Neural cell (in vitro differentiated cells): ENCODE data around the gene SHISAL2B. TPM values are rescaled to one million over a fixed set of nuclear protein-coding genes. Genes with fewer than 3 reads are reported as not detected.

Source experiments
- H2AFZ ChIP-seq: fragments of 200-600, 300-800 bp; sonication (generic), shearing (Covaris generic); 2 replicates; pipeline ENCODE4 v1.6.0; 2014; ENCODE audit warnings: low read depth, mild to moderate bottlenecking, antibody characterized with exemption, low read length, moderate library complexity
- H3F3A ChIP-seq: fragments of 200-600 bp; shearing (Covaris generic); 2 replicates; pipeline ENCODE4 v1.6.1; 2016; ENCODE audit warnings: mild to moderate bottlenecking, moderate library complexity, mixed read lengths, antibody characterized with exemption, low read length; ENCODE audit not compliant: insufficient read depth, poor library complexity, severe bottlenecking
- H3K27ac ChIP-seq: fragments of 200-600, 300-800 bp; sonication (generic), shearing (Covaris generic); 2 replicates; pipeline ENCODE4 v1.5.1; 2014; ENCODE audit warnings: mild to moderate bottlenecking, low read length, moderate library complexity
- H3K27me3 ChIP-seq: fragments of 300-800, 200-600 bp; sonication (generic), shearing (Covaris generic); 2 replicates; pipeline ENCODE4 v1.6.0; 2014; ENCODE audit warnings: mild to moderate bottlenecking, low read depth, low read length, moderate library complexity; ENCODE audit not compliant: insufficient read depth
- H3K36me3 ChIP-seq: fragments of 300-800, 200-600 bp; sonication (generic), shearing (Covaris generic); 2 replicates; pipeline ENCODE4 v1.5.1; 2014; ENCODE audit warnings: mild to moderate bottlenecking, antibody characterized with exemption, low read length, moderate library complexity; ENCODE audit not compliant: insufficient read depth
- H3K4me2 ChIP-seq: fragments of 300-800, 200-600 bp; sonication (generic), shearing (Covaris generic); 2 replicates; pipeline ENCODE4 v1.6.0; 2014; ENCODE audit warnings: mild to moderate bottlenecking, low read length
- H3K4me3 ChIP-seq: fragments of 300-800, 200-600 bp; sonication (generic), shearing (Covaris generic); 2 replicates; pipeline ENCODE4 v1.5.1; 2014; ENCODE audit warnings: mild to moderate bottlenecking, low read length, moderate library complexity
- H3K79me2 ChIP-seq: fragments of 200-600 bp; shearing (Covaris generic); replicated peaks from 2 replicates; pipeline ENCODE4 v1.6.0; 2014; ENCODE audit warnings: mild to moderate bottlenecking, low read length, moderate library complexity; ENCODE audit not compliant: insufficient read depth
- H3K9ac ChIP-seq: fragments of 300-800, 200-600 bp; sonication (generic), shearing (Covaris generic); 2 replicates; pipeline ENCODE4 v1.6.1; 2016; ENCODE audit warnings: mild to moderate bottlenecking, low read length, mixed read lengths
- H3K9me2 ChIP-seq: fragments of 200-600 bp; shearing (Covaris generic); 2 replicates; pipeline ENCODE4 v1.6.1; 2016; ENCODE audit warnings: mild to moderate bottlenecking, low read length, mixed read lengths; ENCODE audit not compliant: insufficient read depth
- H3K9me3 ChIP-seq: fragments of 200-600, 300-800 bp; sonication (generic), shearing (Covaris generic); 2 replicates; pipeline ENCODE4 v1.6.1; 2016; ENCODE audit warnings: mild to moderate bottlenecking, mixed run types, low read length, moderate library complexity, mixed read lengths
- H4K20me1 ChIP-seq: fragments of 200-600 bp; shearing (Covaris generic); 2 replicates; pipeline ENCODE4 v1.6.1; 2016; ENCODE audit warnings: mild to moderate bottlenecking, mixed run types; ENCODE audit not compliant: insufficient read depth
- EP300 ChIP-seq: fragments of 450-650 bp; conservative IDR thresholded peaks from 2 replicates; pipeline ENCODE4 v1.6.1; 2014; ENCODE audit warnings: antibody characterized with exemption, mild to moderate bottlenecking, moderate library complexity; ENCODE audit not compliant: poor library complexity, severe bottlenecking
- EZH2 ChIP-seq: fragments of 200-600, 300-800 bp; shearing (Covaris generic), sonication (generic); IDR thresholded peaks from 2 replicates; pipeline ENCODE4 v1.6.1; 2014; ENCODE audit warnings: antibody characterized with exemption, low read length, borderline replicate concordance, mild to moderate bottlenecking; ENCODE audit not compliant: insufficient read depth, poor library complexity, severe bottlenecking
- MXI1 ChIP-seq: fragments of 450-650 bp; conservative IDR thresholded peaks from 2 replicates; pipeline ENCODE4 v1.6.1; 2014; ENCODE audit warnings: antibody characterized with exemption, mild to moderate bottlenecking; ENCODE audit not compliant: poor library complexity, severe bottlenecking
- POLR2AphosphoS5 ChIP-seq: IDR thresholded peaks from 2 replicates; pipeline ENCODE4 v1.6.1; 2012
- RAD21 ChIP-seq: fragments of 450-650 bp; conservative IDR thresholded peaks from 2 replicates; pipeline ENCODE4 v1.6.1; 2014; ENCODE audit warnings: antibody characterized with exemption, mild to moderate bottlenecking, moderate library complexity
- SMC3 ChIP-seq: fragments of 450-650 bp; conservative IDR thresholded peaks from 2 replicates; pipeline ENCODE4 v1.6.1; 2014; ENCODE audit warnings: antibody characterized with exemption, mild to moderate bottlenecking, moderate library complexity; ENCODE audit not compliant: poor library complexity
- TAF1 ChIP-seq: IDR thresholded peaks from 2 replicates; pipeline ENCODE4 v1.6.1; 2012; ENCODE audit warnings: low read depth
- polyA plus RNA-seq: library from polyadenylated mRNA; depleted of rRNA; stranded (reverse); fragments of >200 nt; gene quantifications from 2 replicates; pipeline ENCODE4 v1.2.3, GENCODE V29; 2014
- TF ChIP-seq, protein P1 (sequence below): IDR thresholded peaks from 2 replicates; pipeline ENCODE4 v1.6.1; 2012; ENCODE audit warnings: borderline replicate concordance
- TF ChIP-seq, protein P2 (sequence below): fragments of 450-650 bp; IDR thresholded peaks from 2 replicates; pipeline ENCODE4 v1.5.1; 2014; ENCODE audit warnings: antibody characterized with exemption, mild to moderate bottlenecking, moderate library complexity; ENCODE audit not compliant: poor library complexity, severe bottlenecking

SHISAL2B gene
- polyA plus RNA-seq, 1 donor from 2014 or later: not detected

DNA sequence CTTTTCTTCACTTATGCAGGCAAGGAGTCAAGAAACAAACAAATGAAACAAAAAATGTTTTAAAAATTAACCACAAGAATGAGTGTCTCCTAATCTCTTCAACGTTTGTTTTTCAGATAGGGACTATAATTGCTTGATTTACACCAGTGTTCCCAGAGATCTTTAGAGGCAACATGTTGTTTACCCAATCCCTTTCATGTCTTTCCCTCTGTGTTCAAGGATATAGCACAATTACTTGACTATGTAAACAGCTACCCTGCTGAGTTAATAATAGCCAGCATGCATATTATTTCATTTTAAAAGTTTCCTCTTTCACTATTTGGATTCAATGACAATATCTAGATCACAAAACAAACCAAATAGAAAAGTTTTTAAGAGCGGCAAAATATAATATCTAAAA, 25.1 kb upstream of the SHISAL2B start:
- no peaks in the 10 kb centered on the region for H3K79me2 ChIP-seq
- H3K4me3 ChIP-seq: no peak overlapping the region
- no peaks in the 10 kb centered on the region for H3K9me3 ChIP-seq
- H3K4me2 ChIP-seq: no peak overlapping the region
- no peaks in the 10 kb centered on the region for H3K36me3 ChIP-seq
- H3K9me2 ChIP-seq: no peaks in the 10 kb centered on the region
- no peaks in the 10 kb centered on the region for H3K27me3 ChIP-seq
- H3K27ac ChIP-seq: no peak overlapping the region
- no peak for TF ChIP-seq MXI1
- TF ChIP-seq, protein P1, sequence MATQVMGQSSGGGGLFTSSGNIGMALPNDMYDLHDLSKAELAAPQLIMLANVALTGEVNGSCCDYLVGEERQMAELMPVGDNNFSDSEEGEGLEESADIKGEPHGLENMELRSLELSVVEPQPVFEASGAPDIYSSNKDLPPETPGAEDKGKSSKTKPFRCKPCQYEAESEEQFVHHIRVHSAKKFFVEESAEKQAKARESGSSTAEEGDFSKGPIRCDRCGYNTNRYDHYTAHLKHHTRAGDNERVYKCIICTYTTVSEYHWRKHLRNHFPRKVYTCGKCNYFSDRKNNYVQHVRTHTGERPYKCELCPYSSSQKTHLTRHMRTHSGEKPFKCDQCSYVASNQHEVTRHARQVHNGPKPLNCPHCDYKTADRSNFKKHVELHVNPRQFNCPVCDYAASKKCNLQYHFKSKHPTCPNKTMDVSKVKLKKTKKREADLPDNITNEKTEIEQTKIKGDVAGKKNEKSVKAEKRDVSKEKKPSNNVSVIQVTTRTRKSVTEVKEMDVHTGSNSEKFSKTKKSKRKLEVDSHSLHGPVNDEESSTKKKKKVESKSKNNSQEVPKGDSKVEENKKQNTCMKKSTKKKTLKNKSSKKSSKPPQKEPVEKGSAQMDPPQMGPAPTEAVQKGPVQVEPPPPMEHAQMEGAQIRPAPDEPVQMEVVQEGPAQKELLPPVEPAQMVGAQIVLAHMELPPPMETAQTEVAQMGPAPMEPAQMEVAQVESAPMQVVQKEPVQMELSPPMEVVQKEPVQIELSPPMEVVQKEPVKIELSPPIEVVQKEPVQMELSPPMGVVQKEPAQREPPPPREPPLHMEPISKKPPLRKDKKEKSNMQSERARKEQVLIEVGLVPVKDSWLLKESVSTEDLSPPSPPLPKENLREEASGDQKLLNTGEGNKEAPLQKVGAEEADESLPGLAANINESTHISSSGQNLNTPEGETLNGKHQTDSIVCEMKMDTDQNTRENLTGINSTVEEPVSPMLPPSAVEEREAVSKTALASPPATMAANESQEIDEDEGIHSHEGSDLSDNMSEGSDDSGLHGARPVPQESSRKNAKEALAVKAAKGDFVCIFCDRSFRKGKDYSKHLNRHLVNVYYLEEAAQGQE: no peak
- TF ChIP-seq, protein P2, sequence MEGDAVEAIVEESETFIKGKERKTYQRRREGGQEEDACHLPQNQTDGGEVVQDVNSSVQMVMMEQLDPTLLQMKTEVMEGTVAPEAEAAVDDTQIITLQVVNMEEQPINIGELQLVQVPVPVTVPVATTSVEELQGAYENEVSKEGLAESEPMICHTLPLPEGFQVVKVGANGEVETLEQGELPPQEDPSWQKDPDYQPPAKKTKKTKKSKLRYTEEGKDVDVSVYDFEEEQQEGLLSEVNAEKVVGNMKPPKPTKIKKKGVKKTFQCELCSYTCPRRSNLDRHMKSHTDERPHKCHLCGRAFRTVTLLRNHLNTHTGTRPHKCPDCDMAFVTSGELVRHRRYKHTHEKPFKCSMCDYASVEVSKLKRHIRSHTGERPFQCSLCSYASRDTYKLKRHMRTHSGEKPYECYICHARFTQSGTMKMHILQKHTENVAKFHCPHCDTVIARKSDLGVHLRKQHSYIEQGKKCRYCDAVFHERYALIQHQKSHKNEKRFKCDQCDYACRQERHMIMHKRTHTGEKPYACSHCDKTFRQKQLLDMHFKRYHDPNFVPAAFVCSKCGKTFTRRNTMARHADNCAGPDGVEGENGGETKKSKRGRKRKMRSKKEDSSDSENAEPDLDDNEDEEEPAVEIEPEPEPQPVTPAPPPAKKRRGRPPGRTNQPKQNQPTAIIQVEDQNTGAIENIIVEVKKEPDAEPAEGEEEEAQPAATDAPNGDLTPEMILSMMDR: no peak
- TF ChIP-seq TAF1: no peak
- no peak for TF ChIP-seq POLR2AphosphoS5
- TF ChIP-seq EP300: no peak
- TF ChIP-seq EZH2: no peak
- TF ChIP-seq RAD21: no peak
- TF ChIP-seq SMC3: no peak
- H2AFZ ChIP-seq: no peak overlapping the region
- H3K9ac ChIP-seq: no peak overlapping the region
- no peaks in the 10 kb centered on the region for H4K20me1 ChIP-seq
- H3F3A ChIP-seq: no peaks in the 10 kb centered on the region

DNA sequence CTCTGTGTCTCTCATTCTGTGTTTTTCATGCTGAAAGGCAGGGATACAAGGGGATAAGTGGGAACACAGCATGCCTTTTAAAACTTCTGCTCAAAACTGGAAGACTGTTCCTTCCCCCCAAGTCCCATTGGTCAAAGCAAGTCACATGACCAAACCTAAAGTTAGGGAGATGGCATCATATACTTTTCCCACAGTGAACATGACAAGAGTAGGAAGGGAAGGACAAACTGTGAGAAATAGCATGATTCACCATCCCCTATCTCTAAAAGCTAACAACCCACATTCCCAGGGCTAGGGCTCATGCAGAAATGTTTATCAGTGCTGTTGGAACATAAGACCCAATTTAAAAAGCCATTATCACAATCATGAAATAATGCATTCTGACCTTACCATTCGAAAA, 24.2 kb upstream of the SHISAL2B start:
- Histone ChIP-seq H3K9me2 (no peaks in the 10 kb centered on the region), H3K79me2 (no peaks in the 10 kb centered on the region), H2AFZ (no peak overlapping the region), H3K36me3 (no peaks in the 10 kb centered on the region), H3K27me3 (no peaks in the 10 kb centered on the region), H3K4me2 (no peak overlapping the region), H3K27ac (no peak overlapping the region), H3K9ac (no peak overlapping the region), H3K4me3 (no peak overlapping the region), H4K20me1 (no peaks in the 10 kb centered on the region), H3K9me3 (no peaks in the 10 kb centered on the region), H3F3A (no peaks in the 10 kb centered on the region)
- no peak for TF ChIP-seq EZH2
- TF ChIP-seq, protein P2: no peak
- TF ChIP-seq, protein P1: no peak
- TF ChIP-seq EP300: no peak
- TF ChIP-seq MXI1: no peak
- TF ChIP-seq POLR2AphosphoS5: no peak
- TF ChIP-seq TAF1: no peak
- no peak for TF ChIP-seq SMC3
- no peak for TF ChIP-seq RAD21
